Measurements from ENCODE around the gene SMARCA4. TPM values are rescaled to one million over a fixed set of nuclear protein-coding genes. Genes with fewer than 3 reads are reported as not detected.
A peak's percentile ranks its signal among the peaks of the same experiment; 100 is the strongest.

SMARCA4 gene
- total and polyA plus RNA-seq, 2 experiments from 2014 or later: 177 to 336 TPM

- TF ChIP-seq ZNF462 (CRISPR knock-in tag; IDR thresholded peaks at IDR 0.05) (no peak), ZNF114 (CRISPR knock-in tag; IDR thresholded peaks at IDR 0.05) (no peak), NANOG (IDR thresholded peaks at IDR 0.05; ENCODE audit: borderline replicate concordance) (no peak), POLR2AphosphoS5 (IDR thresholded peaks at IDR 0.05; ENCODE audit: low read depth) (no peak), ZNF331 (CRISPR knock-in tag; IDR thresholded peaks at IDR 0.05; ENCODE audit: low read depth) (no peak), CREB1 (CRISPR knock-in tag; IDR thresholded peaks at IDR 0.05; ENCODE audit: low read depth) (no peak), EZH2 (IDR thresholded peaks at IDR 0.05; ENCODE audit: low read depth, unreplicated experiment) (no peak)
These were observed 119.2 kb downstream of the SMARCA4 start (continued) for GRCh38 chr19:11079999-11080398.

GRCh38 chr19:11087870-11088505, 127.2 kb downstream of the SMARCA4 start:
- Mint-ChIP-seq H3K4me3 (no peak overlapping the region), H3K36me3 (ENCODE audit: low read depth) (peaks cover 26% of the 10 kb centered on the region), H3K27ac (peak overlapping the region; percentile 97), H3K27me3 (ENCODE audit: insufficient read depth, low read depth, poor library complexity) (peaks cover 15% of the 10 kb centered on the region), H3K4me1 (peaks cover 21% of the 10 kb centered on the region), H3K9me3 (no peaks in the 10 kb centered on the region; the same call in 2 of the 3 replicates)
- ATAC-seq (no peak), DNase-seq (ENCODE audit: low spot score) (no peak)
- Histone ChIP-seq H3K27me3 (ENCODE audit: insufficient read depth) (no peaks in the 10 kb centered on the region), H3K27ac (ENCODE audit: low read depth) (peak overlapping the region; percentile 89), H3K79me2 (replicated peaks; ENCODE audit: insufficient read depth) (peaks cover 34% of the 10 kb centered on the region), H3K4me2 (peak overlapping the region; percentile 66), H4K20me1 (replicated peaks; ENCODE audit: insufficient read depth) (peaks cover 25% of the 10 kb centered on the region), H2AFZ (no peak overlapping the region), H3K9me2 (ENCODE audit: insufficient read depth) (no peaks in the 10 kb centered on the region), H3K4me1 (ENCODE audit: insufficient read depth) (peaks cover 28% of the 10 kb centered on the region), H3K4me3 (peak overlapping the region; percentile 99; the same call in 1 of the 2 replicates), H3F3A (replicated peaks; ENCODE audit: low read depth) (peaks cover 22% of the 10 kb centered on the region), H3K36me3 (ENCODE audit: insufficient read depth) (peaks cover 11% of the 10 kb centered on the region)
- TF ChIP-seq CREB1 (CRISPR knock-in tag; IDR thresholded peaks at IDR 0.05; ENCODE audit: low read depth) (no peak), ZNF462 (CRISPR knock-in tag; IDR thresholded peaks at IDR 0.05) (no peak), POLR2AphosphoS5 (IDR thresholded peaks at IDR 0.05; ENCODE audit: low read depth) (no peak), JUNB (IDR thresholded peaks at IDR 0.05; ENCODE audit: unreplicated experiment) (no peak), STAT1 (IDR thresholded peaks at IDR 0.05; ENCODE audit: unreplicated experiment) (no peak)

All from GM23338 (cell line).